M059J (cell line): ENCODE measurements around the gene EMID1. TPM values are rescaled to one million over a fixed set of nuclear protein-coding genes. Genes with fewer than 3 reads are reported as not detected.
"Not testable (repeated sequence)": the region's sequence is repeated elsewhere in the genome, so short reads cannot be mapped to it uniquely, and the experiment has no call there.

Experiments
- DNase-seq: peaks from one replicate; pipeline ENCODE4 v3.0.0-alpha.2; 2012; ENCODE audit warnings: low read depth
- total RNA-seq: library from RNA; depleted of rRNA; stranded (reverse); fragments of >200 nt; shearing (Covaris generic); gene quantifications from 2 replicates; pipeline ENCODE4 v1.2.3, GENCODE V29; 2014

Gene EMID1
- total RNA-seq, 1 experiment from 2014 or later: 0.07 TPM

DNA sequence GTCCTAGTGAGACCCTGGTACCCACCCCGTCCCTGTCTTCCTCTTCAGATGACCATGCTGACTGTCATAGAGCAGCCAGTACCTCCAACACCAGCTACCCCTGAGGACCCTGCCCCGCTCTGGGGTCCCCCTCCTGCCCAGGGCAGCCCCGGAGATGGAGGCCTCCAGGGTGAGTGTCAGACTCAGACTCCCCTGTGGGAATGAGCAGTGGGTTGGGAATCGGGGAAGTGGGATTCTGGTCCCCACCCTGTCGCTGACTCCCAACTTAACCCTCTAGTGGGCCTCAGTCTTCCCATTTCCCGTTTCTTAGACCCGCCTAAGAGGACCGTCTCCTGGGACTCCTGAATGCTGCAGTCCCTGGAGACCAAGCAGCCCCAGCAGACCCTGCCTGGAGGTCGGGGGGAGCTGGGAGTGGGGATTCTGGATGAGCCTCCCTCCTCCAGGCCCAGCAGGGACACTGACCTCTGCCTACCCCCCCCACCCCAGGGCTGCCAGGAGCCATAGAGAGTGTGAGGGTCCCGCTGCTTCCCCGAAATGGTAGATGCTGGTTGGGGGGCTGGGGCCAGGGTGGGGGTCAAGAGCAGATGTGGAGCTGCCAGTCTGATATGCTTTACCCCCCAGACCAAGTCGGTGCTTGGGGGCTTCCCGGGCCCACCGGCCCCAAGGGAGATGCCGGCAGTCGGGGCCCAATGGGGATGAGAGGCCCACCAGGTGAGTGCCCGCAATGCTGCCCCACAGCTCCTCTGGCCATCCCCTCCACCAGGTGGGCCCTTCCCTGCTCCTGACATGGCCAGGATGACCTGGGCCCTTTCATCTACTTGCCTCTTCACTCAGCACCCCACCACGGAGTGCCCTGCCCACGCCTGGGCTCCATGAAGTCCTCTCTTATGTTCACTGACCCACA, 25.5 kb downstream of the EMID1 start:
- no peak for DNase-seq

DNA sequence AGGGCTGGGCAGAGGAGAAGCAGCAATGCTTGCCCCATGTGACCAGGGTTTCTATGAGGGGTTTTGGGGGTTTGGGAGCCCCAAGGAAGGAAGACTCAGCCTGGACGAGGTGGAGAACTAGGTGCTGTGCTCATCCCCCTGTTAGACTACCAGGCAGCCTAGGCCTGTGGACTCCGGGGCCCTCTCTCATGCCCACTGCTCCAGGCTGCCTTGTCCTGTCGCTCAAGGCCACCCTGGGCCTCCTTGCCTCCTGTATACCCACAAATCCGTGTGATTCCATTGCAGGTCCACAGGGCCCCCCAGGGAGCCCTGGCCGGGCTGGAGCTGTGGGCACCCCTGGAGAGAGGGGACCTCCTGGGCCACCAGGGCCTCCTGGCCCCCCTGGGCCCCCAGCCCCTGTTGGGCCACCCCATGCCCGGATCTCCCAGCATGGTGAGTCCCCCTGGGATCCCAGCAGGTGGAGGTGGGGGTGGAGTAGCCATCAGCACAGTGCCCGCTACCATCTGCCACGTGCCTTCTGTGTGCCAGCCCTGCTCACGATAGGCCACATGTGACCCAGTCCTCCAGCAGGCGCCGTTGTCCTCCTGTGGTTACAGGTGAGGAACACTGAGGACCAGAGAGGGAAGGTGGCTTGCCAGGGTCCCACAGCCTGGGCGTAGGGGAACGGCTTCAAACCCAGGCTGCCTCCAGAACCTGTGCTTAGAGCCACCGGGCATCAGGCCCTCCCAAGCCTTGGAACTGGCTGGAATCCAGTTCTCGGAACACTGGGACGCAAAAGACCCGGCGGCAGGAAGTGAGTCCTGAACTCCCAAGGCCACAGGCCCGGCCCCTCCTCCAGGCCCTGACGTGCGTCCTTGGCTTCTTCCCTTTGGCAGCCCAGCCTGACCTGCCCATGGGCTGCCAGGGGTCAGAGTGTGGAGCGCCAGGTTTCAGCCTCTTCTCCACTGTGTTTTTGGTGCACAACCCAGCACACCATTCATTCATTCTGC, 26.6 kb downstream of the EMID1 start:
- no peak for DNase-seq

- DNase-seq: no peak
Measured at GRCh38 chr22:29233277-29233877, 27.7 kb downstream of the EMID1 start.

DNA sequence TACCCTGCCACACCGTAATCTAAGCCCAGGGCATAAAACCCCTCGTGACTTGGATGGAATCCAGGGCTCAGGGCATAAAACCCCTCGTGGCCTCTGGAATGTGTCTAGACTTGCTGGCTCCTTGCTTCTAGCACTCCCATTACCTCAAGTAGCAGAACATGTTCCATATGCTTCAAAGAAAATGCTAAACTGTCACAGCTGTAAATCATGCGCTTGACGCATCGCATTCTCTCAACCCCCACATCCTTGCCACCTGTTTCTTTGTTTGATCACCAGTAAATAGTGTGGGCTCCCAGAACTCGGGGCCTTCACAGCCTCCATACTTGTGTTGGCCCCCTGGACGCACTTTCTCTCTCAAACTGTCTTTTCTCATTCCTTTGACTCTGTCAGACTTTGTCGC, 34.8 kb downstream of the EMID1 start:
- not testable (repeated sequence) for DNase-seq

GRCh38 chr22:29243874-29244446, 38.3 kb downstream of the EMID1 start:
- no peak for DNase-seq

DNA sequence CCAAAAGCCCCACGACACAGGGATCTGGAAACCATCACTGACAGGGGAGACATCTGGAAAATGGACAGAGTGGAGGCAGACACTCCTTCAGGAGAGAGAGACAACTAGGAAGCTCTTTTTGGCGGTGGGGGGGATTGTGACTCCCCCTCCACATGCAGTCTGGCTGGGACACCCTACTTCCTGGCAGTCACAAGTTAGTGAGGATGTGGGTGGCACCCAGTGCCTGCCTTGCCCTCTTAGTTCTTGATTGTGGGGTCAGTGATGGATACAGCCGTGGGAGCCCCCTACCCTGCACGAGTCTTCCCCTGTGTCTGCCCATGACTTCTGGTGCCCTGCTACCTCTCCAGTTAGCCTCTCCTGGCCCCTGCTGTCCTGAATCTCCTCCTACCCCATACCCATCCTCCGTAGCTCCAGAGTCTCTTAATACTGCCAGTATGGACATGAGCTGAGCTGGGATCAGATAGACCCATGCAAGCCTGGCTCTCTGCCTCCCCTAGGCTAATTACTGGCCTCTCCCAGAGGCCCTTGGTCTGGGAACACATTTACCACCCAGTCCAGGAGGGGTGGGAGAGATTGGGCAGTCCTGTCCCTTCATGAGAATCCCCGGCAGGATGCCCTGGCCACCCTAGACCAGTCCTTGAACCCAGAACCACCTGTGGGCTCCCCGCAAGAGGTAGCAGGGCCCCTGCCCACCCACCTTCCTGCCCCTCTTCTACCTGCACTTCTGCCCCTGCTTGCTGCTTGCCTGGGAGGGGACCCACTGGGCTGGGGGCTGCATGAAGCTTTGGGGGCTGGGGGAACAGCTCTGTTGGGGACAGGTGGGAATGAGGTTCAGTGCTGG, 39.3 kb downstream of the EMID1 start:
- no peak for DNase-seq

- peak; percentile 45 for DNase-seq
Measured at GRCh38 chr22:29245626-29246385, 40.1 kb downstream of the EMID1 start.

- DNase-seq: not testable (repeated sequence)
Measured at GRCh38 chr22:29247891-29248290, 42.2 kb downstream of the EMID1 start.

- DNase-seq: no peak
Measured at GRCh38 chr22:29251265-29251664, 45.6 kb downstream of the EMID1 start.

DNA sequence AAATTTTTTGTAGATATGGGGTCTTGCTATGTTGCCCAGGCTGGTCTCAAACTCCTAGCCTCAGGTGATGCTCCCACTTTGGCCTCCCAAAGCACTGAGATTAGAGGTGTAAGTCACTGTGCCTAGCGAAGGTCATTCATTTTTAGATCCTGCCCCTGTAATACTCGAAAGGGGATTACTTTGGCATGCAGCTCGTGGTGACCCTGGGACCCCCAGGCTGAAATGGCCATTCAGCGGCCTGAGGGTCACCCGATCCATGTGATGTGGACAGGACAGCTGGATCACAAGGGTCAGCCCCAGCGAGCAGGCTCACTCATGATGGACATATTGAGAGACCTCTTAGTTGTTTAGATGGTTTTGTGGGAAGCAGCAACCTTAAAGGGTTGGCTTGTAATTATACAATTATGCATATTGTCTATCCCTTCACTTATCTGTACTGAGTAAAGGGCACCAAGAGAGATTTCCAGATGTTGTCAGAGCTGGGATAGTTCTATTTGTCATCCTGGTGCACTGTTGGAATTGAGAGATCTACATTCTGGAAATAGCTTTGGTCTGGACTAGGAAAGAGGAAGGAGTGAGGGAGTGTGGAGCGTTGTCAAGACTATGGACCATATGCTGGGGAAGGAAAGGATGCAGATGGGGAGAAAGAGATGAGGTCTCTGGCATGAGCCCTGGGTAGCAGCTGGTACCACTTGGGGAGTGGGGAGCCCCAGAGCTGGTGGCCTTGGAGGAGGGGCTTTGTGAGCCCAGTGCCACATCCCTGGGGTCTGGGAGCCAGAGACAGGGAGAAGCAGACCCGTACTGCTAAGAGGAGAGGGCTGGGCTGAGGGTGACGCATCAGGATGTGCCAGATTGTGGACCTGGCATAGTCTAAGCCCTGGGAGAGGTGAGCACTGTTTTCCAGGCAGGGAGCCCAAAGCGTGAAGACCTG, 46.5 kb downstream of the EMID1 start:
- no peak for DNase-seq

- no peak for DNase-seq
Measured at GRCh38 chr22:29253561-29254285, 48.0 kb downstream of the EMID1 start.

DNA sequence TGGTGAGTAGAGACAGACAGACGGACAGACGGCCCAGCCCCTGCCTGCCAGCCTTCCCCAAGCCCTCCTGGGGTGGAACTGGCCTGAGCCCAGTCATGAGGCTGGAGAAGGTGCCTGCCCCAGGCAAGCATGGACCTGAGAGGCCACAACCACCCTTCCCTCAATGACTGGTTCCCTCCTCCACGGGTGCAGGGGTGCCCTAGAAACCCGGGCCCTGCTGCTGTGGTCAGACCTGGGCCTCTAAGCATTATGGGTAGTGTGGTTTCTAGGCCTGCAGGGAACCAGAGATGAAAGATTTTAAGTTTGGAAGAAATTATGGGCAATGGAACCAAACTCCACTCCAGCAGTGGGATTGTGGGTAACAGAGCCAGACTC, 48.6 kb downstream of the EMID1 start:
- no peak for DNase-seq

GRCh38 chr22:29255064-29255621, 49.4 kb downstream of the EMID1 start:
- DNase-seq: no peak

DNA sequence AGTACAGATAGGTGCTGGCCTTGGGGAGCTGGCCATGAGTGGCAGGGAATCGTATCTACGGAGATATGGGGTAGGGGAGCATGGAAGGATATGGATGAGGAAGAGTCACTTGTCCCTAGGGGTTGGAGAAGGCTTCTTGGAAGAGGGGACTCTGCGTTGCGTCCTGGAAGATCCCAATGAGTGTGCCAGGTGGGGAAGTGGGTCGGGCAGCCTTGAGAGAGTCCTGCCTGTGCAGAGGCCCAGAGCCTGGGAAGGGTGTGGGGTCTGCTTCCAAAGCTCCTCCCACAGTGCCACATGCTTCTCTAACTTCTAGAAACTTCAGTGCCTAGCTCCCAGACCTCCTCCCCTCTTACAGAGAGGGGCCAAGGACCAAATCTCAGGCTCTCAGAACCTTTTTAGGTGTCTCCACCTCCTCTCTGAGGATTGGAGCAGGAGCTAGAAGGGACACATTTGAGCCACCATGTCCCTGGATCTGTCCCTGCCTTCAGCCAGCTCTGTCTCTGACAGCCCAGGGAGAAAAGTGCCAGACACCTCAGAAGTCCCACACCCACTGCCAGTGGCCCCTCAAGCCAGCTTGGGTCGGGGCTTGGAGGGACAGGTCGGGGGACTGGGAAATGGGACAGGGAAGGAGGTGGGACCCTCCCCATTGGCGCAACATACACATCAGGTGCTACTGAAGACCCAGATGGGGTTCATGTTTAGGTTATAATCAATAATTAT, 51.1 kb downstream of the EMID1 start:
- no peak for DNase-seq

- DNase-seq: no peak
Measured at GRCh38 chr22:29257751-29258181, 52.1 kb downstream of the EMID1 start.

GRCh38 chr22:29258407-29259252, 52.9 kb downstream of the EMID1 start:
- DNase-seq: no peak
